ENCODE results near the gene ATP13A3. TPM values are rescaled to one million over a fixed set of nuclear protein-coding genes. Genes with fewer than 3 reads are reported as not detected.

Gene ATP13A3
- total and polyA plus RNA-seq, 10 of the 15 experiments (the other 5 are each of a cell fraction or from before 2014, with no cell fraction given) = 14.0 to 108 (median 69.5) TPM

GRCh38 chr3:194431554-194431953, 55.2 kb downstream of the ATP13A3 start (continued):
- TF ChIP-seq ZBTB4 (CRISPR knock-in tag; IDR thresholded peaks at IDR 0.05) (no peak), E2F4 (IDR thresholded peaks at IDR 0.05; ENCODE audit: low read depth, low read length) (no peak), MLLT1 (IDR thresholded peaks at IDR 0.05) (no peak)

- Histone ChIP-seq H3K4me2 (ENCODE audit: control insufficient read depth, insufficient read depth) (no peak overlapping the region), H3K4me3 (no peak overlapping the region), H3K36me3 (ENCODE audit: control insufficient read depth in 2 of 2, insufficient read depth in 2 of 2, low read length in 1 of 2) (peaks cover 7 to 23% of the 10 kb centered on the region in 2 experiments), H3K9me3 (replicated peaks; ENCODE audit: control insufficient read depth, insufficient read depth, low read length) (no peaks in the 10 kb centered on the region), H4K20me1 (ENCODE audit: control insufficient read depth, insufficient read depth) (no peaks in the 10 kb centered on the region), H2AFZ (ENCODE audit: control insufficient read depth, low read depth, low read length) (no peak overlapping the region), H3K79me2 (ENCODE audit: control insufficient read depth, insufficient read depth, low read length) (no peaks in the 10 kb centered on the region), H3K9ac (ENCODE audit: control insufficient read depth, insufficient read depth, low read length) (no peak overlapping the region), H3K4me1 (ENCODE audit: control insufficient read depth, insufficient read depth, low read length) (no peaks in the 10 kb centered on the region), H3K27ac (ENCODE audit: control insufficient read depth, insufficient read depth) (no peak overlapping the region), H3K27me3 (replicated peaks in 1 of 2; ENCODE audit: control insufficient read depth in 2 of 2, insufficient read depth in 2 of 2, low read length in 1 of 2) (no peaks in the 10 kb centered on the region)
- no TSS peak for BruUV-seq (replicated peaks)
- SMC1A ChIA-PET (ENCODE audit: uncharacterized antibody, unreplicated experiment) = no interaction called here
- no peak for DNase-seq (ENCODE audit: low read depth, low spot score)
- RAD21 ChIA-PET (ENCODE audit: unreplicated experiment) = no interaction called here
- ATAC-seq = no peak
- in situ Hi-C loops (cut with MboI) = no loop called here
- POLR2A ChIA-PET = no interaction called here
- 99% methylated on average over 4 of the region's 4 CpGs for WGBS (ENCODE audit: insufficient coverage, insufficient replicate concordance, low lambda C conversion rate, missing lambda C conversion rate)
- intact Hi-C loops (cut with micrococcal nuclease; ENCODE audit: unreplicated experiment) = no loop called here
- TF ChIP-seq IRF3 (IDR thresholded peaks at IDR 0.05) (no peak), ZBED1 (IDR thresholded peaks at IDR 0.05; ENCODE audit: borderline replicate concordance) (no peak), POLR2A (IDR thresholded peaks at IDR 0.05; ENCODE audit: low read depth, low read length) (no peak)
- CTCF ChIA-PET = no interaction called here
- FAIRE-seq = no peak
Observed at GRCh38 chr3:194425399-194425798, 61.4 kb downstream of the ATP13A3 start.
